HepG2 (cell line): ENCODE results near the gene ACSF3. TPM values are rescaled to one million over a fixed set of nuclear protein-coding genes. Genes with fewer than 3 reads are reported as not detected.

Source experiments
- ATAD3A ChIP-seq: sonication (generic); formaldehyde crosslinking; IDR thresholded peaks from 2 replicates; pipeline ENCODE4 v1.4.0; 2020; ENCODE audit warnings: missing genetic modification reagents
- CCDC6 ChIP-seq: sonication (generic); formaldehyde crosslinking; IDR thresholded peaks from 2 replicates; pipeline ENCODE4 v1.8.1; 2022; ENCODE audit warnings: mild to moderate bottlenecking, missing genetic modification reagents, moderate library complexity
- CERS6 ChIP-seq: sonication (generic); formaldehyde crosslinking; IDR thresholded peaks from 2 replicates; pipeline ENCODE4 v1.5.0; 2020; ENCODE audit warnings: missing genetic modification reagents
- HDAC6 ChIP-seq: fragments of 200-600 bp; sonication (generic); IDR thresholded peaks from 2 replicates; pipeline ENCODE4 v1.7.0; 2017; ENCODE audit warnings: mild to moderate bottlenecking, antibody characterized with exemption, low read length, low read depth
- HOMEZ ChIP-seq: IDR thresholded peaks from 2 replicates; pipeline ENCODE4 v1.6.1; 2016; ENCODE audit warnings: low read depth
- IRF1 ChIP-seq: sonication (generic); formaldehyde crosslinking; IDR thresholded peaks from 2 replicates; pipeline ENCODE4 v1.4.0; 2020; ENCODE audit warnings: low read depth, mild to moderate bottlenecking, missing genetic modification reagents
- ISX ChIP-seq: sonication (generic); formaldehyde crosslinking; conservative IDR thresholded peaks from 2 replicates; pipeline ENCODE4 v1.5.0; 2020; ENCODE audit warnings: missing genetic modification reagents
- MLLT10 ChIP-seq: sonication (generic); formaldehyde crosslinking; IDR thresholded peaks from 2 replicates; pipeline ENCODE4 v1.4.0; 2020; ENCODE audit warnings: missing genetic modification reagents
- MTF1 ChIP-seq: sonication (generic); formaldehyde crosslinking; IDR thresholded peaks from 2 replicates; pipeline ENCODE4 v1.5.0; 2020; ENCODE audit warnings: missing genetic modification reagents
- PTBP1 ChIP-seq: fragments of 200-400 bp; formaldehyde crosslinking; IDR thresholded peaks from 2 replicates; pipeline ENCODE4 v1.6.1; 2018; ENCODE audit warnings: low read length, low read depth; ENCODE audit not compliant: poor library complexity, severe bottlenecking
- SKI ChIP-seq: fragments of 450-650 bp; IDR thresholded peaks from one replicate; pipeline ENCODE4 v1.6.1; 2018; ENCODE audit warnings: mild to moderate bottlenecking; ENCODE audit not compliant: partially characterized antibody
- STAT5B ChIP-seq: sonication (generic); formaldehyde crosslinking; IDR thresholded peaks from 2 replicates; pipeline ENCODE4 v1.4.0; 2020; ENCODE audit warnings: missing genetic modification reagents
- ZBTB2 ChIP-seq: sonication (generic); formaldehyde crosslinking; IDR thresholded peaks from 2 replicates; pipeline ENCODE4 v1.8.0; 2022; ENCODE audit warnings: low read depth, missing genetic modification reagents
- ZBTB25 ChIP-seq: IDR thresholded peaks from 2 replicates; pipeline ENCODE4 v1.6.1; 2018; ENCODE audit warnings: missing genetic modification reagents
- ZNF354B ChIP-seq: sonication (generic); formaldehyde crosslinking; IDR thresholded peaks from 2 replicates; pipeline ENCODE4 v1.8.0; 2022; ENCODE audit warnings: mild to moderate bottlenecking, missing genetic modification reagents
- ZNF687 ChIP-seq: sonication (generic); formaldehyde crosslinking; IDR thresholded peaks from 2 replicates; pipeline ENCODE4 v1.5.1; 2020; ENCODE audit warnings: mild to moderate bottlenecking, missing genetic modification reagents, moderate library complexity
- ZNF781 ChIP-seq: sonication (generic); formaldehyde crosslinking; IDR thresholded peaks from 2 replicates; pipeline ENCODE4 v1.5.1; 2020; ENCODE audit warnings: borderline replicate concordance, mild to moderate bottlenecking, missing genetic modification reagents; ENCODE audit errors: not compliant biosample characterization
- ZSCAN25 ChIP-seq: sonication (generic); formaldehyde crosslinking; IDR thresholded peaks from 2 replicates; pipeline ENCODE4 v1.8.0; 2022; ENCODE audit warnings: mild to moderate bottlenecking, missing genetic modification reagents
- polyA plus RNA-seq, 8 experiments: library from polyadenylated mRNA; depleted of rRNA in 3 of 8; stranded (reverse) in 7 of 8; unstranded in 1 of 8; fragments of >200 nt; fragmentation: Illumina TruSeq in 4 of 8; extraction: Trizol in 4 of 8; gene quantifications; 2 replicates each; pipeline versions ENCODE4 v1.2.1 to v1.2.3, GENCODE V29; 2011 to 2016; ENCODE audit warnings: low read depth in 4 of 8, missing spikeins in 1 of 8, mixed read lengths in 1 of 8; ENCODE audit not compliant: insufficient read depth in 1 of 8
- total RNA-seq, 5 experiments: library from RNA; depleted of rRNA; stranded (reverse); fragments of >200 nt; fragmentation: Illumina TruSeq; extraction: Trizol; gene quantifications; 2 replicates each; pipeline ENCODE4 v1.2.3, GENCODE V29; 2016; ENCODE audit warnings: low read depth in 1 of 5

ACSF3 gene
- total and polyA plus RNA-seq, 2 of the 13 experiments (the other 11 are each of a cell fraction or from before 2014, with no cell fraction given), result 14.9 to 30.6 TPM

- TF ChIP-seq ZBTB25 (CRISPR knock-in tag), result peak; percentile 27; the same call in 1 of the 2 replicates
- peak; percentile 27; the same call in 1 of the 2 replicates for TF ChIP-seq HOMEZ (CRISPR knock-in tag)
- TF ChIP-seq ZNF781, result no peak
- no peak for TF ChIP-seq CCDC6 (CRISPR knock-in tag)
- peak; percentile 99 for TF ChIP-seq ZNF687 (CRISPR knock-in tag)
- TF ChIP-seq HDAC6, result no peak
- peak; percentile 33; the same call in 1 of the 2 replicates for TF ChIP-seq IRF1 (CRISPR knock-in tag)
- peak; percentile 90; the same call in 1 of the 2 replicates for TF ChIP-seq ZSCAN25 (CRISPR knock-in tag)
- no peak for TF ChIP-seq PTBP1
- TF ChIP-seq SKI, result peak; percentile 32
- TF ChIP-seq CERS6 (CRISPR knock-in tag), result peak; percentile 92; the same call in 1 of the 2 replicates
- peak; percentile 42; the same call in 1 of the 2 replicates for TF ChIP-seq STAT5B (CRISPR knock-in tag)
- TF ChIP-seq ATAD3A (CRISPR knock-in tag), result no peak
- TF ChIP-seq ZNF354B (CRISPR knock-in tag), result 0 out of 2 replicates have a peak, but pooled peaks have one; percentile 25
- TF ChIP-seq MLLT10 (CRISPR knock-in tag), result no peak
- no peak for TF ChIP-seq ZBTB2 (CRISPR knock-in tag)
- no peak; the same call in 1 of the 2 replicates for TF ChIP-seq MTF1 (CRISPR knock-in tag)
- TF ChIP-seq ISX (CRISPR knock-in tag), result no peak
These were observed 65.6 kb downstream of the ACSF3 start (continued) for GRCh38 chr16:89159066-89159849.
